Neuronal stem cell (in vitro differentiated cells): ENCODE data around the gene NRG3.

Source experiments
- DNase-seq: peaks from one replicate; pipeline ENCODE4 v3.0.0-alpha.2; 2013; ENCODE audit warnings: low spot score
- H2AFZ ChIP-seq: one replicate; pipeline ENCODE4 v1.6.1; 2013; ENCODE audit warnings: mild to moderate bottlenecking, low read length, inconsistent platforms
- H2AK5ac ChIP-seq: 2 replicates; pipeline ENCODE4 v1.6.1; 2013; ENCODE audit warnings: low read depth, mild to moderate bottlenecking, inconsistent platforms, low read length, moderate library complexity, mixed read lengths
- H2BK120ac ChIP-seq: 2 replicates; pipeline ENCODE4 v1.6.1; 2013; ENCODE audit warnings: low read depth, mild to moderate bottlenecking, inconsistent platforms, low read length, moderate library complexity, mixed read lengths
- H2BK12ac ChIP-seq: one replicate; pipeline ENCODE4 v1.6.1; 2013; ENCODE audit warnings: low read length, inconsistent platforms
- H2BK15ac ChIP-seq: 2 replicates; pipeline ENCODE4 v1.6.1; 2013; ENCODE audit warnings: mild to moderate bottlenecking, low read length, inconsistent platforms, mixed read lengths
- H2BK5ac ChIP-seq: one replicate; pipeline ENCODE4 v1.6.1; 2013; ENCODE audit warnings: inconsistent platforms, mild to moderate bottlenecking, low read length, moderate library complexity
- H3K14ac ChIP-seq: one replicate; pipeline ENCODE4 v1.6.1; 2013; ENCODE audit warnings: low read length, inconsistent platforms
- H3K18ac ChIP-seq: 2 replicates; pipeline ENCODE4 v1.6.1; 2013; ENCODE audit warnings: low read length, inconsistent platforms
- H3K23ac ChIP-seq: 2 replicates; pipeline ENCODE4 v1.6.1; 2013; ENCODE audit warnings: low read depth, mild to moderate bottlenecking, mixed read lengths, low read length, inconsistent platforms; ENCODE audit not compliant: poor library complexity
- H3K27ac ChIP-seq: replicated peaks from 3 replicates; pipeline ENCODE4 v1.5.1; 2013; ENCODE audit warnings: low read length, inconsistent platforms
- H3K27me3 ChIP-seq, 3 experiments: 2 replicates each; pipeline ENCODE4 v1.6.1; 2013; ENCODE audit warnings: low read length in 3 of 3, mild to moderate bottlenecking in 2 of 3, inconsistent platforms in 1 of 3, low read depth in 1 of 3, mixed read lengths in 1 of 3, moderate library complexity in 1 of 3; ENCODE audit not compliant: control insufficient read depth in 3 of 3, insufficient read depth in 3 of 3
- H3K36me3 ChIP-seq, 2 donors: replicated peaks in 1 of 2; 2 replicates each; pipeline ENCODE4 v1.6.1; 2013; ENCODE audit warnings: low read length in 2 of 2; ENCODE audit not compliant: control insufficient read depth in 2 of 2, insufficient read depth in 2 of 2
- H3K4ac ChIP-seq: 2 replicates; pipeline ENCODE4 v1.6.1; 2013; ENCODE audit warnings: inconsistent platforms, mild to moderate bottlenecking, low read length, moderate library complexity
- H3K4me1 ChIP-seq, 2 donors: 1 replicate in 1 of 2; 2 replicates in 1 of 2; pipeline ENCODE4 v1.6.1; 2013; ENCODE audit warnings: low read length in 2 of 2, low read depth in 1 of 2; ENCODE audit not compliant: control insufficient read depth in 2 of 2, insufficient read depth in 1 of 2
- H3K4me2 ChIP-seq: one replicate; pipeline ENCODE4 v1.6.1; 2013; ENCODE audit warnings: mild to moderate bottlenecking, low read length, inconsistent platforms; ENCODE audit not compliant: insufficient read depth, poor library complexity, severe bottlenecking
- H3K4me3 ChIP-seq, 2 donors: 2 replicates each; pipeline ENCODE4 v1.5.1; 2013; ENCODE audit warnings: low read length in 2 of 2, mild to moderate bottlenecking in 2 of 2, inconsistent platforms in 1 of 2, moderate library complexity in 1 of 2
- H3K79me1 ChIP-seq: one replicate; pipeline ENCODE4 v1.6.1; 2013; ENCODE audit warnings: low read depth, mild to moderate bottlenecking, inconsistent platforms, low read length, moderate library complexity
- H3K9ac ChIP-seq: one replicate; pipeline ENCODE4 v1.6.1; 2013; ENCODE audit warnings: mild to moderate bottlenecking, low read depth, low read length, inconsistent platforms; ENCODE audit not compliant: poor library complexity
- H3K9me3 ChIP-seq, 2 donors: replicated peaks in 1 of 2; 2 replicates each; pipeline versions ENCODE3 to v1.6.1; 2013; ENCODE audit warnings: low read length in 2 of 2, mild to moderate bottlenecking in 2 of 2, inconsistent platforms in 1 of 2, low read depth in 1 of 2, mixed read lengths in 1 of 2, moderate library complexity in 1 of 2; ENCODE audit not compliant: control insufficient read depth in 2 of 2, insufficient read depth in 1 of 2
- H4K8ac ChIP-seq: one replicate; pipeline ENCODE4 v1.6.1; 2013; ENCODE audit warnings: low read depth, mild to moderate bottlenecking, inconsistent platforms, low read length, moderate library complexity
- H4K91ac ChIP-seq: one replicate; pipeline ENCODE4 v1.6.1; 2013; ENCODE audit warnings: low read length, low read depth, mild to moderate bottlenecking, inconsistent platforms; ENCODE audit not compliant: poor library complexity
- WGBS, 2 donors: extraction: QIAGEN DNeasy Blood & Tissue Kit; methylation state at CpG; one replicate each; pipeline ENCODE4 v1.1.7; 2013; ENCODE audit warnings: missing lambda C conversion rate in 2 of 2, mixed read lengths in 1 of 2; ENCODE audit not compliant: insufficient read length in 2 of 2, insufficient replicate concordance in 1 of 2; ENCODE audit errors: extremely low coverage in 2 of 2; 5-methylcytosine and 5-hydroxymethylcytosine counted together

NRG3 gene

GRCh38 chr10:82932451-82932850, 1057.5 kb downstream of the NRG3 start:
- WGBS, 2 donors = no CpG with 5 or more reads among the region's 3 CpGs

DNA sequence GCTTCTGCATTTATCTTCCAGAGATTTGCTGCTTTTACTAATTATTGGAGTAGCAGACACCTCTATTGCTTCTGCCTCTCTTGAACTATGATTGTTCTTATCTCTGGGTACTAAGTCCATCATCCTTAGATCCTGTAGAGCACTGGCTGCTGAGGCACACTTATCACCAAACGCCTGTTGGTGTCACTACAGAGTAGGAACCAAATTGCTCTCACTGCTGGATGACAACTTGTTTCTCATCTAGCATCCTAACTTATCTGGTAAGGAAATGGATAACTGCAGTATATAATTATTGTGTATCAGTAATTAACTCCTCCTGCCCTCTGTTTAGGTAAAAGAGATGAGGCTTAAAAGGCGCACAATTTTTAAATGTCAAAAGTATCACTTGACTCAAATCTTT, 1059.4 kb downstream of the NRG3 start:
- H3K4me1 ChIP-seq = no peaks in the 10 kb centered on the region
- no peak overlapping the region for H3K27ac ChIP-seq
- H3K4ac ChIP-seq = no peak overlapping the region
- no peak overlapping the region for H2BK5ac ChIP-seq
- no peaks in the 10 kb centered on the region for H3K79me1 ChIP-seq
- H2AFZ ChIP-seq = no peak overlapping the region
- no CpG with 5 or more reads among the region's 2 CpGs for WGBS, 2 donors
- no peak for DNase-seq
- no peak overlapping the region for H4K8ac ChIP-seq
- no peak overlapping the region for H2BK12ac ChIP-seq
- no peak overlapping the region for H3K4me2 ChIP-seq
- no peak overlapping the region for H4K91ac ChIP-seq
- no peak overlapping the region for H3K14ac ChIP-seq
- H3K9me3 ChIP-seq = no peaks in the 10 kb centered on the region
- no peaks in the 10 kb centered on the region for H3K36me3 ChIP-seq
- no peak overlapping the region for H3K9ac ChIP-seq
- H2AK5ac ChIP-seq = no peak overlapping the region
- no peaks in the 10 kb centered on the region for H3K27me3 ChIP-seq
- H3K4me3 ChIP-seq = no peak overlapping the region
- no peak overlapping the region for H3K18ac ChIP-seq
- no peak overlapping the region for H2BK120ac ChIP-seq
- no peak overlapping the region for H2BK15ac ChIP-seq
- H3K23ac ChIP-seq = no peak overlapping the region

More at GRCh38 chr10:82932451-82932850, 1057.5 kb downstream of the NRG3 start:
- H3K27me3 ChIP-seq = no peaks in the 10 kb centered on the region
- no peak overlapping the region for H2BK120ac ChIP-seq
- H3K36me3 ChIP-seq = no peaks in the 10 kb centered on the region
- no peak overlapping the region for H4K8ac ChIP-seq
- no peak overlapping the region for H3K9ac ChIP-seq
- no peak overlapping the region for H3K4me3 ChIP-seq
- H3K18ac ChIP-seq = no peak overlapping the region
- no peak overlapping the region for H2BK15ac ChIP-seq
- no peak overlapping the region for H3K4ac ChIP-seq
- H3K79me1 ChIP-seq = no peaks in the 10 kb centered on the region
- H3K9me3 ChIP-seq = no peaks in the 10 kb centered on the region
- H2BK5ac ChIP-seq = no peak overlapping the region
- no peak for DNase-seq
- H3K4me2 ChIP-seq = no peak overlapping the region
- H2BK12ac ChIP-seq = no peak overlapping the region
- no peak overlapping the region for H3K27ac ChIP-seq
- H4K91ac ChIP-seq = no peak overlapping the region
- no peak overlapping the region for H2AFZ ChIP-seq
- H3K14ac ChIP-seq = no peak overlapping the region
- H2AK5ac ChIP-seq = no peak overlapping the region
- H3K4me1 ChIP-seq = no peaks in the 10 kb centered on the region
- no peak overlapping the region for H3K23ac ChIP-seq

DNA sequence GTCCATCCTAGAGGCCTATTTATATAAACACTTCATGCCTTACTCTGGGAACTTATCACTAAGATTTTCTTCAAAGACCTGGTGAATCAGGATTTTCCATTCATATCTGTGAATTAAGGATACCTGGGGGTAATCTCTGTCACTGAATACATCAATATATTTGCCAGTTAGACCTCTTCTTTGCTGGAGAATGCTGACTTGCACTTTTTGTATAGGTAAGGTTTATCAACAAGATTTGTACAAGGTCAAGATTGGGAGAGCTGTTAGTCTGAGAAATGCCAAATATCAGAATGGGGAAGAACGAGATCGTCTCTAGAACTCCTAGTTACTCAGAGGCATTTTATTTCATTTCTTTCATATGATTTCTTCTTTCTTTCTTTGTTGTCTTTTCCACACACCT, 1060.0 kb downstream of the NRG3 start:
- Histone ChIP-seq H3K4me1 (peaks cover 0 to 2% of the 10 kb centered on the region in 2 donors), H3K27me3 (no peaks in the 10 kb centered on the region), H3K14ac (no peak overlapping the region), H3K4me3 (no peak overlapping the region), H3K9ac (no peak overlapping the region), H2AFZ (no peak overlapping the region), H3K36me3 (no peaks in the 10 kb centered on the region), H3K4ac (no peak overlapping the region), H3K27ac (no peak overlapping the region), H4K8ac (no peak overlapping the region), H4K91ac (no peak overlapping the region), H2BK12ac (no peak overlapping the region), H2BK5ac (no peak overlapping the region), H3K23ac (no peak overlapping the region), H3K18ac (no peak overlapping the region), H3K4me2 (no peak overlapping the region), H3K79me1 (no peaks in the 10 kb centered on the region), H3K9me3 (no peaks in the 10 kb centered on the region), H2BK120ac (no peak overlapping the region), H2AK5ac (no peak overlapping the region), H2BK15ac (no peak overlapping the region)
- WGBS, 2 donors = no CpG with 5 or more reads among the region's 2 CpGs
- DNase-seq = no peak

GRCh38 chr10:82938331-82938730, 1063.3 kb downstream of the NRG3 start:
- Histone ChIP-seq H3K27me3 (no peaks in the 10 kb centered on the region), H3K27ac (no peak overlapping the region), H3K14ac (no peak overlapping the region), H3K9me3 (no peaks in the 10 kb centered on the region), H3K18ac (no peak overlapping the region), H4K91ac (no peak overlapping the region), H2AFZ (no peak overlapping the region), H3K23ac (no peak overlapping the region), H3K4me1 (peaks cover 3% of the 10 kb centered on the region in 2 donors), H2BK15ac (no peak overlapping the region), H2AK5ac (no peak overlapping the region), H3K79me1 (no peaks in the 10 kb centered on the region), H3K4ac (no peak overlapping the region), H3K36me3 (no peaks in the 10 kb centered on the region), H2BK120ac (no peak overlapping the region), H2BK12ac (no peak overlapping the region), H3K4me2 (no peak overlapping the region), H3K9ac (no peak overlapping the region), H3K4me3 (no peak overlapping the region), H4K8ac (no peak overlapping the region), H2BK5ac (no peak overlapping the region)
- DNase-seq = no peak
- WGBS, 2 donors = no CpG with 5 or more reads among the region's 4 CpGs
